ENCODE measurements around the gene ITPRIPL1. TPM values are rescaled to one million over a fixed set of nuclear protein-coding genes. Genes with fewer than 3 reads are reported as not detected.
"Not testable (repeated sequence)": the region's sequence is repeated elsewhere in the genome, so short reads cannot be mapped to it uniquely, and the experiment has no call there.

ITPRIPL1 gene
- polyA plus RNA-seq (2012; ENCODE audit: missing spikeins), result 11.7 TPM

GRCh38 chr2:96325041-96325883 lies at the start of gene ITPRIPL1:
Gene ITPRIPL1, plus strand, starts transcription at chr2:96325317. Its CDS starts 523 bp downstream, at chr2:96325840.
- peak; percentile 74 for FAIRE-seq
- peak; percentile 54 for DNase-seq (ENCODE audit: insufficient read length)
- TF ChIP-seq POLR2AphosphoS5 (IDR thresholded peaks at IDR 0.05; ENCODE audit: low read depth, low read length), result 0 out of 2 replicates have a peak, but pooled peaks have one; percentile 31
- TF ChIP-seq POLR2A (IDR thresholded peaks at IDR 0.05; ENCODE audit: low read depth, low read length), result no peak; the same call in 1 of the 2 replicates
- TF ChIP-seq TAF1 (IDR thresholded peaks at IDR 0.05; ENCODE audit: borderline replicate concordance, low read depth, low read length), result no peak

GRCh38 chr2:96276787-96277499 lies 48.2 kb upstream of the ITPRIPL1 start:
- TF ChIP-seq TAF1 (IDR thresholded peaks at IDR 0.05; ENCODE audit: borderline replicate concordance, low read depth, low read length) (no peak), POLR2AphosphoS5 (IDR thresholded peaks at IDR 0.05; ENCODE audit: low read depth, low read length) (no peak), POLR2A (IDR thresholded peaks at IDR 0.05; ENCODE audit: low read depth, low read length) (no peak)
- FAIRE-seq, result no peak
- no peak for DNase-seq (ENCODE audit: insufficient read length)

GRCh38 chr2:96287273-96287856 lies 37.8 kb upstream of the ITPRIPL1 start:
- TF ChIP-seq POLR2AphosphoS5 (IDR thresholded peaks at IDR 0.05; ENCODE audit: low read depth, low read length), result no peak
- no peak for TF ChIP-seq POLR2A (IDR thresholded peaks at IDR 0.05; ENCODE audit: low read depth, low read length)
- TF ChIP-seq TAF1 (IDR thresholded peaks at IDR 0.05; ENCODE audit: borderline replicate concordance, low read depth, low read length), result no peak
- FAIRE-seq (no peak), DNase-seq (ENCODE audit: insufficient read length) (no peak)

- FAIRE-seq (no peak), DNase-seq (ENCODE audit: insufficient read length) (no peak)
- TF ChIP-seq POLR2AphosphoS5 (IDR thresholded peaks at IDR 0.05; ENCODE audit: low read depth, low read length), result no peak
- TF ChIP-seq POLR2A (IDR thresholded peaks at IDR 0.05; ENCODE audit: low read depth, low read length), result no peak
- TF ChIP-seq TAF1 (IDR thresholded peaks at IDR 0.05; ENCODE audit: borderline replicate concordance, low read depth, low read length), result no peak
Observed at GRCh38 chr2:96291751-96292150, 33.4 kb upstream of the ITPRIPL1 start.

GRCh38 chr2:96294271-96294670 lies 30.8 kb upstream of the ITPRIPL1 start:
- DNase-seq (ENCODE audit: insufficient read length); FAIRE-seq: not testable (repeated sequence)

- TF ChIP-seq POLR2A (IDR thresholded peaks at IDR 0.05; ENCODE audit: low read depth, low read length), result no peak
- TF ChIP-seq POLR2AphosphoS5 (IDR thresholded peaks at IDR 0.05; ENCODE audit: low read depth, low read length), result no peak
- no peak for DNase-seq (ENCODE audit: insufficient read length)
- no peak for FAIRE-seq
Observed at GRCh38 chr2:96296925-96297324, 28.2 kb upstream of the ITPRIPL1 start.

- no peak for FAIRE-seq
- DNase-seq (ENCODE audit: insufficient read length), result no peak
- TF ChIP-seq TAF1 (IDR thresholded peaks at IDR 0.05; ENCODE audit: borderline replicate concordance, low read depth, low read length), result no peak
- no peak for TF ChIP-seq POLR2AphosphoS5 (IDR thresholded peaks at IDR 0.05; ENCODE audit: low read depth, low read length)
- TF ChIP-seq POLR2A (IDR thresholded peaks at IDR 0.05; ENCODE audit: low read depth, low read length), result no peak
Observed at GRCh38 chr2:96301865-96302264, 23.3 kb upstream of the ITPRIPL1 start.

- TF ChIP-seq TAF1 (IDR thresholded peaks at IDR 0.05; ENCODE audit: borderline replicate concordance, low read depth, low read length) (no peak), POLR2A (IDR thresholded peaks at IDR 0.05; ENCODE audit: low read depth, low read length) (no peak), POLR2AphosphoS5 (IDR thresholded peaks at IDR 0.05; ENCODE audit: low read depth, low read length) (no peak)
- no peak for FAIRE-seq
- no peak for DNase-seq (ENCODE audit: insufficient read length)
Observed at GRCh38 chr2:96304606-96305005, 20.5 kb upstream of the ITPRIPL1 start.

GRCh38 chr2:96305091-96305978 lies 19.8 kb upstream of the ITPRIPL1 start, which contains the start of gene SNRNP200:
Gene SNRNP200, minus strand, starts transcription at chr2:96305546. Its CDS starts 109 bp downstream, at chr2:96305437.
- DNase-seq (ENCODE audit: insufficient read length) (peak; percentile 74), FAIRE-seq (peak; percentile 77)
- peak; percentile 67 for TF ChIP-seq TAF1 (IDR thresholded peaks at IDR 0.05; ENCODE audit: borderline replicate concordance, low read depth, low read length)
- peak; percentile 93 for TF ChIP-seq POLR2A (IDR thresholded peaks at IDR 0.05; ENCODE audit: low read depth, low read length)
- peak; percentile 95 for TF ChIP-seq POLR2AphosphoS5 (IDR thresholded peaks at IDR 0.05; ENCODE audit: low read depth, low read length)

- no peak for FAIRE-seq
- no peak for DNase-seq (ENCODE audit: insufficient read length)
- TF ChIP-seq TAF1 (IDR thresholded peaks at IDR 0.05; ENCODE audit: borderline replicate concordance, low read depth, low read length) (no peak), POLR2AphosphoS5 (IDR thresholded peaks at IDR 0.05; ENCODE audit: low read depth, low read length) (no peak), POLR2A (IDR thresholded peaks at IDR 0.05; ENCODE audit: low read depth, low read length) (no peak)
Observed at GRCh38 chr2:96305979-96306308, 19.2 kb upstream of the ITPRIPL1 start.

- TF ChIP-seq POLR2AphosphoS5 (IDR thresholded peaks at IDR 0.05; ENCODE audit: low read depth, low read length) (no peak), TAF1 (IDR thresholded peaks at IDR 0.05; ENCODE audit: borderline replicate concordance, low read depth, low read length) (no peak), POLR2A (IDR thresholded peaks at IDR 0.05; ENCODE audit: low read depth, low read length) (no peak)
- DNase-seq (ENCODE audit: insufficient read length), result no peak
- no peak for FAIRE-seq
Observed at GRCh38 chr2:96306370-96306769, 18.7 kb upstream of the ITPRIPL1 start.
